ENCODE measurements around the gene EMILIN2.
"Not testable (repeated sequence)": the region's sequence is repeated elsewhere in the genome, so short reads cannot be mapped to it uniquely, and the experiment has no call there.

The EMILIN2 gene

GRCh38 chr18:2902327-2902726 is 55.5 kb downstream of the EMILIN2 start:
- no peak for DNase-seq

GRCh38 chr18:2903006-2903405 is 56.2 kb downstream of the EMILIN2 start:
- no peak for DNase-seq

DNA sequence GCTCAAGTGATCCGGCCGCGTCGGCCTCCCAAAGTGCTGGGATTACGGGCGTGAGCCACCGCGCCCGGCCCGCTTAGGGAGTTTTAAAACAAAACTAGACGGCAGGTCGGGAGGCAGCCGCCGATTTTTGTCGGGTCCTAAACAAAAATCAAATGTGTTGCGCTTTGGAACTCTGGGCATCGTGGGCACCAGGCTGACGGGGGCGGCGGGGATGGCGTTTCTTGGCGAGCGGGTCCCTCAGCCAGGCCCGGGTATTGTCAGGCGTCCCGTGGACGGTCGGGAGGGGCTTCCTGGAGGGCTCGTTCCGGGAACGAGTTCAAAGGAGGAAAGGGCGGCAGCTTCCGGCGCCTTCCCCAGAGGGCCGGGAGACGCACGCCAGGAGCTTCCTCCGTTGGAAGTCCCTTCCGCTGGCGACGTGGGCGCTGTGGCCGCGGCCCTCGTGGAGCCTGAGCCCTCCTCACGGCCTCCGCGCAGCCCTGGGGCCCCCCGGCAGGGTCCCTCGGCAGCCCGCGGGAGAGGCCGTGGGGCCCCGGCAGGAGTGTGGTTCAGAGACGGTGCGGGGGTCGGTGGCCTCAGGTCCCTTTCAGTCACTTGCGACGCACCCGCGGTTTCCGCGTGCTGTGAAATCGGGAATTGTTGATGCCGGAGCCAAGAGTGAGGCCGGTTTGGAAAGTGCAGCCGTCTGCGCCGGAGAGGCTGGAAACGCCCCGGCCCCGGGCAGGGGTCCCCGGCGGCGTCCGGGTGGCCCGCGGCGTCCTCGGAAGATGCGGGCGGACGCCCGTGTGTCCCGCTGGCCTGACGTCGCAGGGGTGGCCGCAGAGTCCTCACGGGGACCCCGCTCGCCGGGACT is 59.3 kb downstream of the EMILIN2 start:
- DNase-seq = no peak

DNA sequence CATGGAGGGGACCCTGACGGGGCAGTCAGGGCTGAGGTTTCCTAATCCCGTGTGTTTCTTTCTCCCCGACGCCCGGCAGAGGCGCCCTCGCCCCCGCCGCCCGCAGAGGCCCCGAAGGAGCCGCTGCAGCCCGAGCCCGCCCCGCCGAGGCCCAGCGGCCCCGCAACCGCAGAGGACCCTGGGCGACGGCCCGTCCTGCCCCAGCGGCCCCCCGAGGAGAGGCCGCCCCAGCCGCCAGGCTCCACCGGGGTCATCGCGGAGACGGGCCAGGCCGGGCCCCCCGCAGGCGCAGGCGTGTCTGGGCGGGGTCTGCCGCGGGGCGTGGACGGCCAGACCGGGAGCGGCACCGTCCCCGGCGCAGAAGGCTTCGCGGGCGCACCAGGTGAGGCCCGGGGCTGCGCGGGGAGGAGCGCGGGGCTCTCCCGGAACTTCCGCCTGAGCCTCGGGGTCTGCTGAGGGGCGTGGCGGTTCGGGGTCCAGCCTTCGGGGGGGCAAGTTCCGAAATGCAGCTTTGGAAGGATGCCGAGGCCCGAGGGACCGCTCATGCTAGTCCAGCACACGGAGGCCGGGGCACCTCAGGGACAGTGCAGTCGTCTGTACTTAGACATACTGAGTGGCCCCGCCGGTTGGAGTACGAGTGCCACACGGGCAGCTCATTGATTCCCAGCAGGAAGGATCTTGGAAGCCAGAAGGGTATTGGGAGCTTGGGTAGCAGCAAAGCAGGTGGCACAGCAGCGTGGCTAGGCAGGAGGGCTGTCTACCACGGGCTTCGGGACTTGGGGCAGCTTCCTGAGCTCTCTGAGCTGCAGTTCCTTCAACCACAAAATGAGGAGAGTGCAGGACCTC is 60.1 kb downstream of the EMILIN2 start:
- no peak for DNase-seq

GRCh38 chr18:2907550-2908135 is 60.8 kb downstream of the EMILIN2 start:
- DNase-seq = no peak

GRCh38 chr18:2908166-2908945 is 61.5 kb downstream of the EMILIN2 start:
- DNase-seq = no peak

GRCh38 chr18:2908946-2909335 is 62.1 kb downstream of the EMILIN2 start:
- no peak for DNase-seq

DNA sequence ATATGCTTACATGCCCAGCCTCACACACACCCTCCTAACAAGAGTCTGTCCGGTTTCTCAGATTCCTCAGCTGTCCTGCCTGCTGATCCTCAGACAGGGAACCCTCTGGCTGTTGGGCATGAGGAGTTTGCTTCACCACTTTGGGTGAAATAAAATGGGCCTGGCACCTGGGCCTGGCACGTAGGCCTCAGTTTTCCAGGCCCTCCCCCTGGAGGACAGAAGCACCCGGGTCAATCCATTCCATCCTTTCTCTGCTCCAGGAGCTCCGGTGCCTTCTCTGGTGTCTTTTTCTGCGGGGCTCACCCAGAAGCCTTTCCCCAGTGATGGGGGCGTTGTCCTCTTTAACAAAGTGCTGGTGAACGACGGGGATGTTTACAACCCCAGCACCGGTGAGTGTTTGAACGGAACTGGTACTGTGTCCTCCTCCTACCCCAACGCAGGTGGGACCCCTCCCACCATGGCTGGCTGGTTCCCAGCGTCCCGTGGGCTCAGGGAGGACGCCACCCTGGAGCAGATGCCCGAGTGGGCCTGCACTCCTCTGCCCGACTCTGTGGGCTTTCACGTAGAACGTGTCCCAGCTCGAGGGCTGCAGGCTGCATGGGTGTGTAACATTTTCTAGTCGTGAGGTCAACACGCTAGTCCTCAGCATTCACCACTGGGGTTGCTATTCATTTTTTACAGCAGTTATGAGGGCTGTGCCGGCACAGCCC is 62.8 kb downstream of the EMILIN2 start:
- no peak for DNase-seq

DNA sequence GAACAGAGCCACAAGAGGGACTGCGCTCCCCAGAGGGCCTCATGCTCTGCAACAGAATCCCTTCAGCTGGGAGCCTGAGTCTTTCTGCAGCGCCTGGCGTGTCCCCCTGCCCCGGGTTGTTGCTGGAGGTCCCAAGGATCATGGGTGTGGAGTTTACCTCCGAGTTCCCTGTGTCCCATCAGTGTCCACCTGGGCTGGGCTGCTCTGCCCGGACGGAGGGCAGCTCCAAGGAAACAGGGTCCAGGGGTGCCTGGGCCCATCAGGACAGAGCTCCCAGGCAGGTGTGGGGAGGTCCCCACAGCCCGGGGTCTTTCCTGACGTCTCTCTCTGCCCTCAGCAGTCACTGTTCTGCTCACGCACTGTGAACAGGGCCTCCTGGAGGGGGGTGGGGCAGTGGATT is 63.5 kb downstream of the EMILIN2 start:
- DNase-seq = no peak

GRCh38 chr18:2910751-2911425 is 64.1 kb downstream of the EMILIN2 start:
- no peak for DNase-seq

- DNase-seq = no peak
Measured at GRCh38 chr18:2911533-2911932, 64.7 kb downstream of the EMILIN2 start.

- DNase-seq = no peak
Measured at GRCh38 chr18:2912357-2913299, 65.8 kb downstream of the EMILIN2 start.

DNA sequence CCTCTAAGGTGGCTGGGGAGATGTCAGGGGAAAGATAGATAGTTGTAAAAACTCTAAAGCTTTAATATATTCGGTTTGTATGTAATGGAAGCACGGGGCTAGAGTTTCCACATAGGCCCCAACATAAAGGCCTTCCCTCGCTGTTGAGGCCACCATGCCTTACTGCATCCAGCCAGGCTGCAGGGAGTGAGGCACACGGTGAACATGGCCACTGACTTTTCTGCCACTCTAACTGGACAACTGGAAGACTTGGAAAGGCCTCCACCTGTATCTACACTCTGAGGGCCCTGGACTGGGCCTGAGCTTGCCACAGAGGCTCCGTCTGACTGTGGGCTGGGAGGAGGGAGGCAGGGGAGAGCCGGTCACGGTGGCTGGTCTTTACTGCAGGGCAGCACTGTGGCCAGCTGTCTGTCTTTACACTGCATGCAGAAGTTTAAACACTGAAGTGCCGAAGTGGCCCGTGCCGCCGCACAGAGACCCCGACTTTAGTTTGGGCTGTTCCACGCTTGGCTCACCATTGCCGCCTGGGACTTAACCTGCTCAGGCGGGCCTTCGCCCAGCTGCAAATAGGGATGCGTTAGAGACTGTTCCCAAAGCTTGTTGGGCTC is 66.7 kb downstream of the EMILIN2 start:
- DNase-seq = no peak

DNA sequence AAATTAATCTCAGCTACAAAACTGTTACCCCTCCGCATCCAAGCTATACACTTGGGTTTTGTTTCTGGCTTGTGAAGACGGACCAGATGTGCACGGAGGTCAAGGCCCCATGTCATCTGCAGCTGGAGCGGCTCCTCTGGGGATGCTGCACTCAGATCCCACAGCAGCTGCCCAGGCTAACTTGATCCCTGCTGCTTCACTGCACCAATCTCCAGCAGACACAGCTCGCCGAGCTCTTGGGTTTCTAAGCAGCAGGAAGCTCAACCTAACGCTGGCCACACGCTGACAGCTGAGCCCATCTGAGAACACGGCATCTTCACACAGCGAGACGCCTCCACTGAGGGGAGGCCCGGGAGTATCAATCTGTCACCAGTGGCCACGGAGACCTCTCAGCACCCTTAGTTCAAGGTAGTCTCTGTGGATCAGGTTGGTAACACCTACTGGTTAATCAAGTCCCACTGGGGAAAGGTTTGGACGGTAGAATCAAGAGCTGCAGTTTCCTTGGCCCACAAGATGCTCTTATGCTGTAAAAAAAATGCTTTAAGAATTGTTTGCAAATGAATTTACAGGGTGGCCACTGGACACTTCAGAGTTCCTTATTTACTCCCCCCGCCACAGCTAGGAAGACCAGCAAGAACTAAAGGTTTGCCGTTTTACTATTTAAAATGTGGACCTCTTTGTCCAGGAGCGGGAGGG is 67.5 kb downstream of the EMILIN2 start:
- no peak for DNase-seq

DNA sequence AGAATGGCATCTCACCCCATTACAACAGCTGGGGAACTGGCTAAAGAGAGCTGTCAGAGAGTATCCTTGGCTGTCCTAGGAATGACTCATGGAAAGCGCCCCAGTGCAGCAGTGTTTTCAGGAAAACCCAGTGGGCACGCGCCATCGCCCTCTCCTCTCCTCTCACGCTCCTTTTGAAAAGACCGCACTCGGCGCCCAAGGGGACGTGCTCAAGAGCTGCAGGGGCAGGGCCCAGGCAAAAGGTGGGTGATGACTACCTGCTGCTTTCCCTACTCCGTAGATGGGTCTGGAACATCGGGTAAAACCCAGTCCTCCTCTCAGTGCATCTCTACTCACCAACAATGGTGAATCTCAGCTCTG is 68.1 kb downstream of the EMILIN2 start:
- DNase-seq = no peak

DNA sequence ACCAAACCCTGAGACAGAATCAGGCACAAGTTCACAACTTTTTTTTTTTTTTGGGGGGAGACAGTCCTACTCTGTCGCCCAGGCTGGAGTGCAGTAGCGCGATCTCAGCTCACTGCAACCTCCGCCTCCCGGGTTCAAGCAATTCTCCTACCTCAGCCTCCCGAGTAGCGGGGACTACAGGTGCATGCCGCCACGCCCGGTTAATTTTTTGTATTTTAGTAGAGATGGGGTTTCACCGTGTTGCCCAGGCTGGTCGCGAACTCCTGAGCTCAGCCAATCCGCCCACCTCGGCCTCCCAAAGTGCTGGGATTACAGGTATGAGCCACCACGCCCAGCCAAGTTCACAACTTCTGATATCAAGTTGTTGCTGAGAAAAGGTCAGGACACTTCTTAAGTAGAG is 68.7 kb downstream of the EMILIN2 start:
- not testable (repeated sequence) for DNase-seq

GRCh38 chr18:2916184-2916583 is 69.4 kb downstream of the EMILIN2 start:
- DNase-seq = no peak

DNA sequence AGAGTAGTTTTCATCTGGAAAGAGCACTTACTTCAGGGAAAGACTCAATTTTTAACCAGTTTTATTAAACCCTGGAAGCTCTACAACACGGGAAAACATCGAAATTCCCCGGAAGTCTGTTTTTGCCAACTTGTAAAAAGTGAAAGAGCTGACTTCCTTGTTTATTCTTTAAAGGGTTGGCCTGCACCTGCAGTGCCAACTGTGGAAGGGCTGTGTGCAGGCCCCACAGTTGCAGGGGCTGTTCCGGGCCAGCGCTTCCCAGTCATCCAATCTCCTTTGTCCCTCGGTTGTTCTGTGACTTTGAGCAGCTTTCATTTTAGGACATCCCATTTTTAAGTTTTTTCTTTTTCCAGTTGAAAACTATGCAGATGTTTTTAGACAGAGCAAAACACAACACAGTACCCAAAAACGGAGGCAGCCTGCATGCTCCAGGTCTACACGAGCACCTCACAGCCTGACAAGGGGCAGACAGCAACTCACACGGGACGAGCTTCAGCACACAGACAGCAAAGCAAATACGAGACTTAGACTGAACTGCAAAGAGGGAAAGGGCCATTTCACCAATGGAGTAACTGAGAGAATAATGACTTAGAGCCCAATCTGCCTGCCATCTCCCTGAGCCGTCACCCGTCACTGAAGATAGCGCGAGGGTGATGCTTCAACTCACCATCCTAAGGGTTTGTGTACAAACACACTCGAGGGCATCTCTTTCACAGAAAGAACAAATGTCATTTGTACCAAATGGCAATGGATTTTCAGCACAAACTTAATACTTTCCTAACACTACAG is 70.6 kb downstream of the EMILIN2 start:
- DNase-seq = no peak
